Osteocyte (in vitro differentiated cells): ENCODE measurements around the gene KIF16B. TPM values are rescaled to one million over a fixed set of nuclear protein-coding genes. Genes with fewer than 3 reads are reported as not detected.

Experiments used
- DNase-seq: peaks from one replicate; pipeline ENCODE4 v3.0.0; 2021; ENCODE audit warnings: mixed read lengths; ENCODE audit not compliant: unreplicated experiment; ENCODE audit errors: extremely low spot score
- H3K27ac Mint-ChIP-seq: one replicate; pipeline ENCODE4 v1.8.0; 2021; ENCODE audit warnings: mild to moderate bottlenecking, mixed read lengths; ENCODE audit not compliant: unreplicated experiment
- H3K27me3 Mint-ChIP-seq: one replicate; pipeline ENCODE4 v1.8.0; 2021; ENCODE audit warnings: mixed read lengths; ENCODE audit not compliant: unreplicated experiment
- H3K36me3 Mint-ChIP-seq: one replicate; pipeline ENCODE4 v1.8.0; 2021; ENCODE audit warnings: mixed read lengths; ENCODE audit not compliant: unreplicated experiment
- H3K4me1 Mint-ChIP-seq: one replicate; pipeline ENCODE4 v1.8.0; 2021; ENCODE audit warnings: mixed read lengths; ENCODE audit not compliant: unreplicated experiment
- H3K4me3 Mint-ChIP-seq: one replicate; pipeline ENCODE4 v1.8.0; 2021; ENCODE audit warnings: mild to moderate bottlenecking, moderate library complexity, mixed read lengths; ENCODE audit not compliant: unreplicated experiment
- H3K9me3 Mint-ChIP-seq: one replicate; pipeline ENCODE4 v1.8.0; 2021; ENCODE audit warnings: mixed read lengths; ENCODE audit not compliant: unreplicated experiment
- CTCF ChIP-seq: fragments of 200-600 bp; sonication (generic); IDR thresholded peaks from 2 replicates; pipeline ENCODE4 v1.5.0; 2021; ENCODE audit warnings: antibody characterized with exemption, mild to moderate bottlenecking, moderate library complexity
- total RNA-seq: library from RNA; stranded (reverse); gene quantifications from 2 replicates; pipeline ENCODE4 v1.2.1, GENCODE V29; 2021

KIF16B gene
- total RNA-seq, 1 donor from 2014 or later = 10.2 TPM

- Mint-ChIP-seq H3K36me3 (peaks cover 15% of the 10 kb centered on the region), H3K9me3 (no peaks in the 10 kb centered on the region), H3K27me3 (no peaks in the 10 kb centered on the region), H3K27ac (peak overlapping the region; percentile 23), H3K4me3 (no peak overlapping the region), H3K4me1 (peaks cover 12% of the 10 kb centered on the region)
- no peak for DNase-seq
- no peak for TF ChIP-seq CTCF
These were observed 74.6 kb downstream of the KIF16B start for GRCh38 chr20:16498526-16499253.

- TF ChIP-seq CTCF = no peak
- peaks cover 14% of the 10 kb centered on the region for H3K36me3 Mint-ChIP-seq
- H3K9me3 Mint-ChIP-seq = no peaks in the 10 kb centered on the region
- peaks cover 12% of the 10 kb centered on the region for H3K4me1 Mint-ChIP-seq
- no peak overlapping the region for H3K27ac Mint-ChIP-seq
- DNase-seq = no peak
- H3K4me3 Mint-ChIP-seq = no peak overlapping the region
- no peaks in the 10 kb centered on the region for H3K27me3 Mint-ChIP-seq
These were observed 75.4 kb downstream of the KIF16B start for GRCh38 chr20:16497896-16498295.

- Mint-ChIP-seq H3K36me3 (peaks cover 18% of the 10 kb centered on the region), H3K4me1 (peaks cover 5% of the 10 kb centered on the region), H3K27me3 (no peaks in the 10 kb centered on the region), H3K27ac (no peak overlapping the region), H3K9me3 (no peaks in the 10 kb centered on the region), H3K4me3 (no peak overlapping the region)
- TF ChIP-seq CTCF = no peak
- no peak for DNase-seq
These were observed 79.8 kb downstream of the KIF16B start for GRCh38 chr20:16493486-16493885.

- Mint-ChIP-seq H3K9me3 (no peaks in the 10 kb centered on the region), H3K4me3 (no peak overlapping the region), H3K27ac (no peak overlapping the region), H3K4me1 (no peaks in the 10 kb centered on the region), H3K36me3 (peaks cover 16% of the 10 kb centered on the region), H3K27me3 (no peaks in the 10 kb centered on the region)
- no peak for TF ChIP-seq CTCF
- no peak for DNase-seq
These were observed 81.8 kb downstream of the KIF16B start for GRCh38 chr20:16491294-16491905.

GRCh38 chr20:16490696-16491095, 82.6 kb downstream of the KIF16B start:
- no peak for TF ChIP-seq CTCF
- no peak overlapping the region for H3K4me3 Mint-ChIP-seq
- no peak overlapping the region for H3K27ac Mint-ChIP-seq
- no peak for DNase-seq
- peaks cover 16% of the 10 kb centered on the region for H3K36me3 Mint-ChIP-seq
- H3K4me1 Mint-ChIP-seq = peaks cover 2% of the 10 kb centered on the region
- H3K27me3 Mint-ChIP-seq = no peaks in the 10 kb centered on the region
- H3K9me3 Mint-ChIP-seq = no peaks in the 10 kb centered on the region
